8988T (cell line): ENCODE data around the gene MYO9A.
"Not testable (repeated sequence)": the region's sequence is repeated elsewhere in the genome, so short reads cannot be mapped to it uniquely, and the experiment has no call there.

Source experiments
- DNase-seq: peaks from one replicate; pipeline ENCODE4 v3.0.0; 2011

Gene MYO9A

GRCh38 chr15:72136170-72137051 lies 18.5 kb upstream of the MYO9A start:
- DNase-seq, result no peak

GRCh38 chr15:72135719-72136118 lies 17.8 kb upstream of the MYO9A start:
- no peak for DNase-seq

- no peak for DNase-seq
Observed at GRCh38 chr15:72133211-72133610, 15.3 kb upstream of the MYO9A start.

- no peak for DNase-seq
Observed at GRCh38 chr15:72131922-72132321, 14.0 kb upstream of the MYO9A start.

GRCh38 chr15:72130272-72130671 lies 12.3 kb upstream of the MYO9A start:
- DNase-seq, result no peak

GRCh38 chr15:72128359-72128758 lies 10.4 kb upstream of the MYO9A start:
- no peak for DNase-seq

- no peak for DNase-seq
Observed at GRCh38 chr15:72127724-72128322, 9.9 kb upstream of the MYO9A start.

- DNase-seq, result no peak
Observed at GRCh38 chr15:72124218-72124617, 6.3 kb upstream of the MYO9A start.

- peak; percentile 38 for DNase-seq
Observed at GRCh38 chr15:72117486-72118016, 399 bp downstream of the MYO9A start.

GRCh38 chr15:72116731-72117485 lies 1.0 kb downstream of the MYO9A start:
- no peak for DNase-seq

GRCh38 chr15:72113347-72114031 lies 4.5 kb downstream of the MYO9A start:
- no peak for DNase-seq

GRCh38 chr15:72112805-72113204 lies 5.1 kb downstream of the MYO9A start:
- no peak for DNase-seq

GRCh38 chr15:72112116-72112515 lies 5.8 kb downstream of the MYO9A start:
- DNase-seq, result no peak

- no peak for DNase-seq
Observed at GRCh38 chr15:72110355-72110754, 7.6 kb downstream of the MYO9A start.

- DNase-seq, result no peak
Observed at GRCh38 chr15:72106068-72106467, 11.9 kb downstream of the MYO9A start.

GRCh38 chr15:72105111-72105510 lies 12.8 kb downstream of the MYO9A start:
- no peak for DNase-seq

GRCh38 chr15:72100551-72100950 lies 17.4 kb downstream of the MYO9A start:
- not testable (repeated sequence) for DNase-seq

GRCh38 chr15:72099155-72099554 lies 18.8 kb downstream of the MYO9A start:
- no peak for DNase-seq

- DNase-seq, result no peak
Observed at GRCh38 chr15:72098040-72098439, 19.9 kb downstream of the MYO9A start.

GRCh38 chr15:72096796-72097195 lies 21.2 kb downstream of the MYO9A start:
- no peak for DNase-seq

GRCh38 chr15:72092691-72093090 lies 25.3 kb downstream of the MYO9A start:
- DNase-seq, result no peak

GRCh38 chr15:72092006-72092405 lies 25.9 kb downstream of the MYO9A start:
- no peak for DNase-seq
